DND-41 (cell line): ENCODE measurements around the gene LIN9.
A peak's percentile ranks its signal among the peaks of the same experiment; 100 is the strongest.

ENCODE experiments used
- ATAC-seq: fragments of 200-7000 bp; cut with Tn5 transposase; 3 replicates; pipeline ENCODE4 v1.9.1; 2021; ENCODE audit warnings: low read depth; ENCODE audit not compliant: insufficient read depth
- DNase-seq: peaks from one replicate; pipeline ENCODE4 v3.0.0-alpha.2; 2020
- H2AFZ ChIP-seq: 2 replicates; pipeline ENCODE4 v1.6.0; 2012; ENCODE audit warnings: low read depth, low read length
- H3K27ac ChIP-seq: 2 replicates; pipeline ENCODE4 v1.5.1; 2012; ENCODE audit warnings: low read length, inconsistent platforms
- H3K27me3 ChIP-seq: fragments of 200-600 bp; sonication (generic); 2 replicates; pipeline ENCODE4 v1.6.0; 2012; ENCODE audit warnings: low read length, mild to moderate bottlenecking, inconsistent platforms; ENCODE audit not compliant: insufficient read depth, poor library complexity
- H3K36me3 ChIP-seq: 2 replicates; pipeline ENCODE4 v1.5.1; 2012; ENCODE audit warnings: low read length, inconsistent platforms; ENCODE audit not compliant: insufficient read depth
- H3K4me1 ChIP-seq: 2 replicates; pipeline ENCODE4 v1.5.1; 2012; ENCODE audit warnings: mild to moderate bottlenecking, low read length; ENCODE audit not compliant: insufficient read depth
- H3K4me2 ChIP-seq: 2 replicates; pipeline ENCODE4 v1.6.0; 2012; ENCODE audit warnings: mild to moderate bottlenecking, moderate library complexity, low read length, inconsistent platforms; ENCODE audit not compliant: insufficient read depth
- H3K4me3 ChIP-seq, 2 experiments: fragments of 200-600 bp in 1 of 2; shearing (Covaris generic) in 1 of 2; 2 replicates each; pipeline ENCODE4 v1.5.1; 2012 to 2016; ENCODE audit warnings: inconsistent platforms in 2 of 2, low read length in 2 of 2, mild to moderate bottlenecking in 2 of 2, low read depth in 1 of 2, moderate library complexity in 1 of 2
- H3K79me2 ChIP-seq: 2 replicates; pipeline ENCODE4 v1.6.0; 2012; ENCODE audit warnings: low read length, inconsistent platforms; ENCODE audit not compliant: insufficient read depth
- H3K9ac ChIP-seq: 2 replicates; pipeline ENCODE4 v1.6.0; 2012; ENCODE audit warnings: low read depth, mild to moderate bottlenecking, inconsistent platforms, low read length, moderate library complexity
- H3K9me3 ChIP-seq: 2 replicates; pipeline ENCODE4 v1.5.1; 2012; ENCODE audit warnings: low read length, moderate library complexity, mild to moderate bottlenecking, inconsistent platforms; ENCODE audit not compliant: insufficient read depth, severe bottlenecking
- H4K20me1 ChIP-seq: 2 replicates; pipeline ENCODE4 v1.6.0; 2012; ENCODE audit warnings: low read length; ENCODE audit not compliant: insufficient read depth
- CTCF ChIP-seq: IDR thresholded peaks from 2 replicates; pipeline ENCODE4 v1.5.1; 2012; ENCODE audit warnings: borderline replicate concordance, low read length, moderate library complexity, mild to moderate bottlenecking; ENCODE audit not compliant: poor library complexity, severe bottlenecking; ENCODE audit errors: extremely low read depth
- EZH2 ChIP-seq: IDR thresholded peaks from 3 replicates; pipeline ENCODE4 v1.6.1; 2012; ENCODE audit warnings: borderline replicate concordance, low read depth, mild to moderate bottlenecking, moderate library complexity, low read length, inconsistent platforms; ENCODE audit not compliant: severe bottlenecking

The LIN9 gene

GRCh38 chr1:226332947-226333346 lies 24.0 kb upstream of the LIN9 start:
- Histone ChIP-seq H3K9ac (no peak overlapping the region), H3K27me3 (no peaks in the 10 kb centered on the region), H3K9me3 (no peaks in the 10 kb centered on the region), H3K36me3 (no peaks in the 10 kb centered on the region), H3K4me2 (peak overlapping the region; percentile 71), H4K20me1 (no peaks in the 10 kb centered on the region), H2AFZ (peak overlapping the region; percentile 68), H3K79me2 (no peaks in the 10 kb centered on the region), H3K4me3 (peak overlapping the region in 1 of 2 experiments; percentile 50; a peak in 1 of 4 replicates), H3K4me1 (peaks cover 10% of the 10 kb centered on the region), H3K27ac (no peak overlapping the region)
- TF ChIP-seq CTCF, result no peak
- TF ChIP-seq EZH2, result no peak
- ATAC-seq, result peak; percentile 34; the same call in 1 of the 3 replicates
- no peak for DNase-seq

- Histone ChIP-seq H3K4me2 (no peak overlapping the region), H3K4me3 (no peak overlapping the region), H3K27ac (no peak overlapping the region), H3K4me1 (peaks cover 10% of the 10 kb centered on the region), H3K79me2 (no peaks in the 10 kb centered on the region), H2AFZ (no peak overlapping the region), H4K20me1 (no peaks in the 10 kb centered on the region), H3K9ac (no peak overlapping the region), H3K36me3 (no peaks in the 10 kb centered on the region), H3K9me3 (no peaks in the 10 kb centered on the region), H3K27me3 (no peaks in the 10 kb centered on the region)
- DNase-seq (no peak), ATAC-seq (no peak)
- TF ChIP-seq EZH2 (no peak), CTCF (no peak)
Measured at GRCh38 chr1:226329237-226329636, 20.3 kb upstream of the LIN9 start.

- Histone ChIP-seq H3K9ac (no peak overlapping the region), H3K4me1 (peaks cover 3% of the 10 kb centered on the region), H3K4me2 (no peak overlapping the region), H4K20me1 (no peaks in the 10 kb centered on the region), H3K79me2 (no peaks in the 10 kb centered on the region), H3K27ac (no peak overlapping the region), H3K4me3 (no peak overlapping the region), H2AFZ (no peak overlapping the region), H3K27me3 (no peaks in the 10 kb centered on the region), H3K36me3 (no peaks in the 10 kb centered on the region), H3K9me3 (no peaks in the 10 kb centered on the region)
- TF ChIP-seq EZH2 (no peak), CTCF (no peak)
- ATAC-seq, result no peak
- no peak for DNase-seq
Measured at GRCh38 chr1:226327761-226328162, 18.8 kb upstream of the LIN9 start.

- TF ChIP-seq CTCF, result no peak
- no peak for TF ChIP-seq EZH2
- Histone ChIP-seq H3K9ac (no peak overlapping the region), H3K27me3 (no peaks in the 10 kb centered on the region), H3K4me1 (no peaks in the 10 kb centered on the region), H4K20me1 (no peaks in the 10 kb centered on the region), H3K4me3 (no peak overlapping the region), H3K36me3 (no peaks in the 10 kb centered on the region), H3K27ac (no peak overlapping the region), H2AFZ (no peak overlapping the region), H3K4me2 (no peak overlapping the region), H3K9me3 (no peaks in the 10 kb centered on the region), H3K79me2 (no peaks in the 10 kb centered on the region)
- no peak for ATAC-seq
- DNase-seq, result no peak
Measured at GRCh38 chr1:226325178-226325577, 16.2 kb upstream of the LIN9 start.
